Measurements from ENCODE around the gene FAM110D. TPM values are rescaled to one million over a fixed set of nuclear protein-coding genes. Genes with fewer than 3 reads are reported as not detected.

The FAM110D gene
- total RNA-seq, 1 experiment from 2014 or later = not detected

- Histone ChIP-seq H3K27me3 (ENCODE audit: low read length) (no peaks in the 10 kb centered on the region), H4K20me1 (ENCODE audit: low read length) (no peaks in the 10 kb centered on the region), H3K4me1 (ENCODE audit: insufficient read depth, low read length) (peaks cover 9% of the 10 kb centered on the region), H3K4me2 (ENCODE audit: low read length) (no peak overlapping the region), H3K9ac (ENCODE audit: low read length) (no peak overlapping the region), H3K27ac (ENCODE audit: low read length) (no peak overlapping the region), H3K4me3 (ENCODE audit: low read length) (no peak overlapping the region), H3K9me3 (ENCODE audit: low read length) (no peaks in the 10 kb centered on the region), H3K36me3 (ENCODE audit: low read depth, low read length) (no peaks in the 10 kb centered on the region), H3K9me2 (replicated peaks; ENCODE audit: low read length) (no peaks in the 10 kb centered on the region), H2AFZ (ENCODE audit: low read length) (no peak overlapping the region), H3F3A (ENCODE audit: low read length, unreplicated experiment) (no peaks in the 10 kb centered on the region), H3K79me2 (ENCODE audit: low read length) (no peaks in the 10 kb centered on the region)
- no TSS peak for BruUV-seq (replicated peaks)
- ChIA-PET CTCF (no interaction called here), POLR2A (ENCODE audit: unreplicated experiment) (no interaction called here)
- intact Hi-C loops (cut with micrococcal nuclease) = no loop called here
- ATAC-seq (no peak), DNase-seq (no peak)
- TF ChIP-seq, protein P1, sequence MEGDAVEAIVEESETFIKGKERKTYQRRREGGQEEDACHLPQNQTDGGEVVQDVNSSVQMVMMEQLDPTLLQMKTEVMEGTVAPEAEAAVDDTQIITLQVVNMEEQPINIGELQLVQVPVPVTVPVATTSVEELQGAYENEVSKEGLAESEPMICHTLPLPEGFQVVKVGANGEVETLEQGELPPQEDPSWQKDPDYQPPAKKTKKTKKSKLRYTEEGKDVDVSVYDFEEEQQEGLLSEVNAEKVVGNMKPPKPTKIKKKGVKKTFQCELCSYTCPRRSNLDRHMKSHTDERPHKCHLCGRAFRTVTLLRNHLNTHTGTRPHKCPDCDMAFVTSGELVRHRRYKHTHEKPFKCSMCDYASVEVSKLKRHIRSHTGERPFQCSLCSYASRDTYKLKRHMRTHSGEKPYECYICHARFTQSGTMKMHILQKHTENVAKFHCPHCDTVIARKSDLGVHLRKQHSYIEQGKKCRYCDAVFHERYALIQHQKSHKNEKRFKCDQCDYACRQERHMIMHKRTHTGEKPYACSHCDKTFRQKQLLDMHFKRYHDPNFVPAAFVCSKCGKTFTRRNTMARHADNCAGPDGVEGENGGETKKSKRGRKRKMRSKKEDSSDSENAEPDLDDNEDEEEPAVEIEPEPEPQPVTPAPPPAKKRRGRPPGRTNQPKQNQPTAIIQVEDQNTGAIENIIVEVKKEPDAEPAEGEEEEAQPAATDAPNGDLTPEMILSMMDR (conservative IDR thresholded peaks at IDR 0.05; ENCODE audit: low read depth, low read length) = no peak
- TF ChIP-seq EZH2 (IDR thresholded peaks at IDR 0.05; ENCODE audit: low read length, unreplicated experiment) (no peak), EZH2phosphoT487 (IDR thresholded peaks at IDR 0.05; ENCODE audit: borderline replicate concordance, low read length) (no peak)
These were observed 490 bp upstream of the FAM110D start for GRCh38 chr1:26158271-26158907.

DNA sequence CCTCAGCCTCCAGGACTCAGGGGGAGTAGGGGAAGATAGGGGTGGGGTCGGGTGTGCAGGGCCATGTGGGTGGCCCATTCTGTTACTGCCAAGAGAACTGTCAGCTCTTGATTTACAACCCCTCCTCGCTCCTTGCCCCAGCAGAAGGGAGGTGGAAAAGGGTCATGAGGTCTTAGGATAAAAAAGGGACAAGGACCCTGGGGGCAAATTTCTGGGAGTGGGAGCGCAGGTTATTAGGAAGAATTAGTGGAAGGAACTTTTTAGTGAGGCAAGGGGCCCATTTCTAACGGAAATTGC is 812 bp downstream of the FAM110D start:
- Histone ChIP-seq H3F3A (ENCODE audit: low read length, unreplicated experiment) (no peaks in the 10 kb centered on the region), H2AFZ (ENCODE audit: low read length) (no peak overlapping the region), H3K27me3 (ENCODE audit: low read length) (no peaks in the 10 kb centered on the region), H3K36me3 (ENCODE audit: low read depth, low read length) (no peaks in the 10 kb centered on the region), H4K20me1 (ENCODE audit: low read length) (no peaks in the 10 kb centered on the region), H3K4me3 (ENCODE audit: low read length) (no peak overlapping the region), H3K4me2 (ENCODE audit: low read length) (no peak overlapping the region), H3K9me2 (replicated peaks; ENCODE audit: low read length) (no peaks in the 10 kb centered on the region), H3K79me2 (ENCODE audit: low read length) (no peaks in the 10 kb centered on the region), H3K9me3 (ENCODE audit: low read length) (no peaks in the 10 kb centered on the region), H3K9ac (ENCODE audit: low read length) (no peak overlapping the region), H3K27ac (ENCODE audit: low read length) (no peak overlapping the region), H3K4me1 (ENCODE audit: insufficient read depth, low read length) (peaks cover 9% of the 10 kb centered on the region)
- ATAC-seq (no peak), DNase-seq (no peak)
- ChIA-PET CTCF (no interaction called here), POLR2A (ENCODE audit: unreplicated experiment) (no interaction called here)
- intact Hi-C loops (cut with micrococcal nuclease) = loop anchor here (5.0 kb wide), 1 partner anchor 52 kb away; no protein-coding TSS in a partner anchor
- TF ChIP-seq EZH2phosphoT487 (IDR thresholded peaks at IDR 0.05; ENCODE audit: borderline replicate concordance, low read length) (no peak), EZH2 (IDR thresholded peaks at IDR 0.05; ENCODE audit: low read length, unreplicated experiment) (no peak)
- TF ChIP-seq, protein P1 (conservative IDR thresholded peaks at IDR 0.05; ENCODE audit: low read depth, low read length) = no peak
- BruUV-seq (replicated peaks) = no TSS peak

- no peaks in the 10 kb centered on the region for H3K27me3 ChIP-seq (ENCODE audit: low read length)
- H3K79me2 ChIP-seq (ENCODE audit: low read length) = no peaks in the 10 kb centered on the region
- H3K9me3 ChIP-seq (ENCODE audit: low read length) = no peaks in the 10 kb centered on the region
- BruUV-seq (replicated peaks) = no TSS peak
- ATAC-seq (no peak), DNase-seq (no peak)
- no peaks in the 10 kb centered on the region for H3F3A ChIP-seq (ENCODE audit: low read length, unreplicated experiment)
- H3K9me2 ChIP-seq (replicated peaks; ENCODE audit: low read length) = no peaks in the 10 kb centered on the region
- H3K9ac ChIP-seq (ENCODE audit: low read length) = no peak overlapping the region
- intact Hi-C loops (cut with micrococcal nuclease) = loop anchor here (5.0 kb wide), 1 partner anchor 53 kb away; no protein-coding TSS in a partner anchor
- H4K20me1 ChIP-seq (ENCODE audit: low read length) = no peaks in the 10 kb centered on the region
- H3K36me3 ChIP-seq (ENCODE audit: low read depth, low read length) = no peaks in the 10 kb centered on the region
- no peak overlapping the region for H3K27ac ChIP-seq (ENCODE audit: low read length)
- ChIA-PET POLR2A (ENCODE audit: unreplicated experiment) (no interaction called here), CTCF (no interaction called here)
- peak overlapping the region; percentile 98; the same call in 1 of the 2 replicates for H3K4me2 ChIP-seq (ENCODE audit: low read length)
- peak overlapping the region; percentile 95; the same call in 1 of the 2 replicates for H2AFZ ChIP-seq (ENCODE audit: low read length)
- H3K4me1 ChIP-seq (ENCODE audit: insufficient read depth, low read length) = peaks cover 9% of the 10 kb centered on the region
- peak overlapping the region; percentile 74; the same call in 1 of the 2 replicates for H3K4me3 ChIP-seq (ENCODE audit: low read length)
- TF ChIP-seq EZH2phosphoT487 (IDR thresholded peaks at IDR 0.05; ENCODE audit: borderline replicate concordance, low read length) (no peak), EZH2 (IDR thresholded peaks at IDR 0.05; ENCODE audit: low read length, unreplicated experiment) (no peak)
- TF ChIP-seq, protein P1 (conservative IDR thresholded peaks at IDR 0.05; ENCODE audit: low read depth, low read length) = no peak
These were observed 1.9 kb downstream of the FAM110D start for GRCh38 chr1:26160527-26161414.

All from PC-3 (cell line).